GM06990 (cell line): Measurements from ENCODE around the gene THG1L.

Experiments
- DNase-seq: peaks from one replicate; pipeline ENCODE4 v3.0.0-alpha.2; 2011; ENCODE audit not compliant: insufficient read length; ENCODE audit errors: extremely low read depth
- H3K27me3 ChIP-seq: replicated peaks from 2 replicates; pipeline ENCODE4 v1.6.0; 2011; ENCODE audit warnings: low read length; ENCODE audit not compliant: control insufficient read depth, insufficient read depth
- H3K36me3 ChIP-seq: 2 replicates; pipeline ENCODE4 v1.5.1; 2011; ENCODE audit warnings: low read length; ENCODE audit not compliant: control insufficient read depth, insufficient read depth
- H3K4me3 ChIP-seq: replicated peaks from 2 replicates; pipeline ENCODE4 v1.5.1; 2011; ENCODE audit warnings: low read depth, mild to moderate bottlenecking, control low read depth, low read length
- TF ChIP-seq, protein P1 (sequence below): IDR thresholded peaks from 2 replicates; pipeline ENCODE4 v1.5.1; 2011; ENCODE audit warnings: low read length, control low read depth, mild to moderate bottlenecking, inconsistent platforms; ENCODE audit not compliant: insufficient read depth, poor library complexity, severe bottlenecking

THG1L gene

DNA sequence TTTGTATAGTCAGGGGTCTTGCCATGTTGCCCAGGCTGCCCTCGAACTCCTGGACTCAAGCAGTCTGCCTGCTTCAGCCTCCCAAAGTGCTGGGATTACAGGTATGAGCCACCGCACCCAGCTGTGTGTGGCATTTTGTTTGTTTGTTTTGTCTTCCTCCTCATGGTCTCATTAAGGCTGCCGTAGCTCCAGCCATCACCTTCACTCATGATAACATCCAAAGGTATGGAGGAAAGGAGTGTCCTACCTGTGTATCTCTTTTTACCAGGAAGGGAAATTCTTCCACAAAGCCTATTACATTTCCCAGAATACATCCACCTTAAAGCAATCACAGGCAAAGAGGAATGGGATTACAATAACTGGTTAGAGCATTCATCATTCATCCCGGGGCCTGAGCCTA, 39.4 kb downstream of the THG1L start:
- Histone ChIP-seq H3K36me3 (no peaks in the 10 kb centered on the region), H3K27me3 (no peaks in the 10 kb centered on the region), H3K4me3 (no peak overlapping the region)
- no peak for DNase-seq
- TF ChIP-seq, protein P1, sequence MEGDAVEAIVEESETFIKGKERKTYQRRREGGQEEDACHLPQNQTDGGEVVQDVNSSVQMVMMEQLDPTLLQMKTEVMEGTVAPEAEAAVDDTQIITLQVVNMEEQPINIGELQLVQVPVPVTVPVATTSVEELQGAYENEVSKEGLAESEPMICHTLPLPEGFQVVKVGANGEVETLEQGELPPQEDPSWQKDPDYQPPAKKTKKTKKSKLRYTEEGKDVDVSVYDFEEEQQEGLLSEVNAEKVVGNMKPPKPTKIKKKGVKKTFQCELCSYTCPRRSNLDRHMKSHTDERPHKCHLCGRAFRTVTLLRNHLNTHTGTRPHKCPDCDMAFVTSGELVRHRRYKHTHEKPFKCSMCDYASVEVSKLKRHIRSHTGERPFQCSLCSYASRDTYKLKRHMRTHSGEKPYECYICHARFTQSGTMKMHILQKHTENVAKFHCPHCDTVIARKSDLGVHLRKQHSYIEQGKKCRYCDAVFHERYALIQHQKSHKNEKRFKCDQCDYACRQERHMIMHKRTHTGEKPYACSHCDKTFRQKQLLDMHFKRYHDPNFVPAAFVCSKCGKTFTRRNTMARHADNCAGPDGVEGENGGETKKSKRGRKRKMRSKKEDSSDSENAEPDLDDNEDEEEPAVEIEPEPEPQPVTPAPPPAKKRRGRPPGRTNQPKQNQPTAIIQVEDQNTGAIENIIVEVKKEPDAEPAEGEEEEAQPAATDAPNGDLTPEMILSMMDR, result no peak

DNA sequence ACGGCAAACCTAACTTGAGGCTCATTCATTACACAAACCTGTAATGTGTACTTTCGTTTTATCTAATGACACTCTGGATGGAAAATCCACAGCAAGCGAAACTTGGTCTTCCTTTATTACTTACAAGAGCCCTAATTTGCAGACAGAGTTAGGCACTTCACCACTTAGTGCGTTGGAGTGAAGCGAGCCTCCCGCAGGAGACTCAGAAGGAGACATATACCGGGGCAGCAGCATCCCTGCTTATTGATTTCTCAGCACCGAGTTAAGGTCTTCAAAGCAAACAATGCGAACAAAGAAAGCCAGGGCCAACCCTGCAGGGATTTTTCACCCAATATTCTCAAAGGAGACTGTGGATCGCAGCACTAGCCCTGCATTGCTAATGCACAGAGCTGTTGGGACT, 40.9 kb downstream of the THG1L start:
- DNase-seq, result no peak
- TF ChIP-seq, protein P1, result no peak

DNA sequence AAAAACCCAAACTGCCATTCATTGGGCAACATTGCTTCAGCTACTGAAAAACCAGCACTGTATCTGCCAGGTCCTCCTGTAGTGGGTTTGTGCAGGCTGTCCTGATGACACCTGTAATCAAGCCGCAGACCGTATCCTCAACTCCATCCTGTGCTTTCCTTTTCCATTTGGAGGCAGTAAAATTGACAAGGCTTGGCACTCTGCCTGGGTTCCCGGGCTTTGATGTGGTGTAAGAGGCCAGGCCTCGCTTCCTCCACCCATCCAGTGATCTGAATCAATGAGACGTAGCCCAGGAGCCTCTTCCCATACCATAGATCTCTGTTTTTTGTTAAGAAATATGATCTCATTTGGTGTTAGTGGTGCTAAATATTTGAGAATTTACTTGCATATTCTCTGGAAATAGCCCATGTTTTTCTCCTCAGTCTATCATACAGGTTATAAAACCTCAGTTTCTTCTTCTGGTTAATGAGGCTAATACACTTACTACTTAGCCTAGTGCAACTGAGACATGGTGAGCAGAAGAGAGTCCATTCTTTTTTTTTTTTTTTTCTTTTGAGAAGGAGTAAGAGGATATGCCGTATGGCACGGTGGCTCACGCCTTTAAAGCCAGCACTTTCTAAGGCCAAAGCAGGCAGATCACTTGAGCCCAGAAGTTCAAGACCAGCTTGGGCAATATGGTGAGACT, 47.0 kb downstream of the THG1L start:
- Histone ChIP-seq H3K36me3 (no peaks in the 10 kb centered on the region), H3K4me3 (no peak overlapping the region), H3K27me3 (no peaks in the 10 kb centered on the region)
- TF ChIP-seq, protein P1, result no peak
- no peak for DNase-seq

More for the DNA sequence above, 40.9 kb downstream of the THG1L start:
- no peak overlapping the region for H3K4me3 ChIP-seq
- no peaks in the 10 kb centered on the region for H3K36me3 ChIP-seq
- no peaks in the 10 kb centered on the region for H3K27me3 ChIP-seq

DNA sequence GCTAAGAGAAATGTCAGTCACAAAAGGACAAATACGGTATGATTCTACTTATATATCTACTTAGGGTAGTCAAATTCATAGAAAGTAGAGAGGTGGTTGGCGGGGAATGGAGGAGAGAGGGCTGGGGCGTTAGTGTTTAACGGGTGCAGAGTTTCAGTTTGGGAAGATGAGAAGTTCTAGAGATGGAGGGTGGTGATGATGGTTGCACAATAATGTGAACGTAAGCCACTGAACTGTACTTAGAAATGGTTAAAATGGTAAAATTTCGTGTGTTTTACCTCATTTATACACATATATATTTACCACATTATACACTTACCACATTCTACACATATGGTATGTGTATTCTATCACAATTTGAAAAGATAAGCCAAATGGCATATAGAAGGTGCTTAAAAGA, 48.0 kb downstream of the THG1L start:
- Histone ChIP-seq H3K4me3 (no peak overlapping the region), H3K36me3 (no peaks in the 10 kb centered on the region), H3K27me3 (no peaks in the 10 kb centered on the region)
- TF ChIP-seq, protein P1, result no peak
- no peak for DNase-seq

DNA sequence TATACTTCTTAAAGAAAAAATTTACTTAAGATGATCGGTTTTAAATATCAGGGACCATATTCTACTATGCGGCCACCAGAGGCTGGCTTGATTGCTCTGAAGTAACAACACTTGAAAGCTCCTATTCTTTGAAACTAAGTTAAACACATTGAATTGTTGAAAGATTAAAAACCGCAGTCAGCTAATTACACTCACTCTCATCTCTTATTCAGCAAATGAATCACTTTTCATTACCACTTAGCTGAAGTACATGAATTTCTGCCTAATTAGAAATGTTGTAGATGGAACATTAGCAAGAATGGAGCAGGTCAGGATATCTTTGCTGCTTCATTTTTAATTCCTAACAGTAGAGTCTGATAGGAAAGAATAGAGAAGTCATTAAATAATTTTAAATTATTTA, 54.6 kb downstream of the THG1L start:
- TF ChIP-seq, protein P1, result no peak
- no peak overlapping the region for H3K4me3 ChIP-seq
- no peaks in the 10 kb centered on the region; the same call in 1 of the 2 replicates for H3K36me3 ChIP-seq

More for the DNA sequence above, 54.6 kb downstream of the THG1L start:
- DNase-seq, result no peak
- H3K27me3 ChIP-seq, result no peaks in the 10 kb centered on the region
